PC-3 (cell line): ENCODE data around the gene TMEM98.

Experiments
- CTCF ChIP-seq: fragments of 300-600 bp; sonication (generic); conservative IDR thresholded peaks from 2 replicates; pipeline ENCODE4 v1.5.1; 2017; ENCODE audit warnings: antibody characterized with exemption, low read depth, mild to moderate bottlenecking, low read length
- EZH2 ChIP-seq: fragments of 300-600 bp; sonication (generic); IDR thresholded peaks from one replicate; pipeline ENCODE4 v1.6.1; 2017; ENCODE audit warnings: antibody characterized with exemption, mild to moderate bottlenecking, low read length; ENCODE audit not compliant: unreplicated experiment

GRCh38 chr17:32931686-32932085 is 3.7 kb downstream of the TMEM98 start:
- TF ChIP-seq CTCF: no peak
- TF ChIP-seq EZH2: no peak
